Middle frontal gyrus (tissue), 1 donor: ENCODE data around the gene TFF3.

Experiments
- DNase-seq: peaks from one replicate; pipeline ENCODE4 v3.0.0-alpha.2; 2015; ENCODE audit warnings: low spot score; ENCODE audit errors: extremely low spot score

TFF3 gene

GRCh38 chr21:42266971-42267556, 48.1 kb downstream of the TFF3 start:
- DNase-seq: no peak

DNA sequence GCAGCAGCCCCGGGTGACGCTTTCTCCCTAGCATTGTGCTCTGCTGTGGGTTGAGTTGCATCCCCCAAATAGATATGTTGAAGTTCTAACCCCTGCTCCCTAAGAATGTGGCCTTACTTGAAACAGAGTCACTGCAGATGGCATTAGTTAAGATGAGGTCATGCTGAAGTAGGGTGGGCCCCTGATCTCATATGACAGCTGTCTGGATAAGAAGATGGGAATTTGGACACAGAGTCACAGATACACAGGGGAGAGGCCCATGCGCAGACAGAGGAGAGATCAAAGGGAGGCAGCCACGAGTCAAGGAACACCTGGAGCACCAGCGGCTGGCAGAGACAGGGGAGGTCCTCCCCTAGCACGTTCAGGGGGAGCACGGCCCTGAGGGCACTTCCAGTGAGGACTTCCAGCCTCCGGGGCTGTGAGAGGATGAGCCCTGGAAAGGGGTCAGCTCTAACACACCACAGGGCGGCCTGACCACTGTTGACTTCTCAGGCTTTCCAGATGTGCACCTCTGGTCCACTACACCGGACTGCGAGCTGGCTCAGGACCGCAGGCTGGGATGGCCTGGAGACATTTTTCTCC, 49.9 kb downstream of the TFF3 start:
- DNase-seq: no peak

- no peak for DNase-seq
Observed at GRCh38 chr21:42264245-42265195, 50.7 kb downstream of the TFF3 start.

DNA sequence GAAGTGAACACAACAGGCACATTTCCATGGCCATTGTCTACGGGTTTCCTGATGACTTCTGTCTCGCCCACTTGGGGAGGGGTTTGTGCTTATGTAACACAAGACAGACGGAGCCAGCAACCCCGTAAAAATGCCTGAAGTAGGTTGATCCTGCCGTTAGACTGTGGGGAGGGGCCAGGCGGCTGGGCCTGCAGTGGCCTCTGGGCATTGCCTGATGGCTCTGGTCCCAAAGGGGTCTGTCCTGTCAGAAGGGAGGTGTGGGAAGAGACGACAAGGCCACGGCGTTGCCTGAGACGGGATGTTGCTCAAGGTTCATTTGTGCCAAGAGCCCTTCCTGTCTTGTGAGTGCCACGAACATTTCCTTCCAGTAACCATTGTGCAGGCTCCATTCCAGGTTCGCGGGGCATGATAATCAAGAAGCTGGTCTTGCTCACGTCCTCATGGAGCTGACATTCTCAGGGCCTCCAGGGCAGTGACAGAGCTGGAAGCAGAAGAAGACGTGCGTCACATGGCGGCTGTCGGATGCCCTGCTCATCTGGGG, 51.5 kb downstream of the TFF3 start:
- DNase-seq: no peak

- no peak for DNase-seq
Observed at GRCh38 chr21:42262831-42263231, 52.4 kb downstream of the TFF3 start.

DNA sequence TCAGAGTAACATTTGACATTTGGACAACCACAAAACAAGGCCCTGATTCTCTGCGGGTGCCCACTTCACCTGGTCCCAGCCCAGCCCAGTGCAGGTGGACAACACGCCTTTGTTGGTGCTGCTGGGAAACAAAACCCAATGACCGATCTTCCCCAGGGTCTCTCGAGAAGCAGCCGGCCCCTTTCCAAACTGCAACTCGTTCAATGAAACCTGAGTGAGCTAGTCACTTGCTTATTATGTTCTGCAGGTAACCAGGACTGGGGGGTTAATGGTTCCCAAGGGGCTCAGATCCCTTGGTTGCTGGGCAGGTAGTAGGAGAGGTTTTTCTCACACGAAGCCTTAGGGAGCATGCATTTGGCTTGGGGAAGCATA, 53.4 kb downstream of the TFF3 start:
- no peak for DNase-seq
